ENCODE measurements around the gene BHLHE40. TPM values are rescaled to one million over a fixed set of nuclear protein-coding genes. Genes with fewer than 3 reads are reported as not detected.
A peak's percentile ranks its signal among the peaks of the same experiment; 100 is the strongest.

Gene BHLHE40
- total and polyA plus RNA-seq, 2 of the 13 experiments (the other 11 are each of a cell fraction or from before 2014, with no cell fraction given) = 1.8 to 51.0 TPM

DNA sequence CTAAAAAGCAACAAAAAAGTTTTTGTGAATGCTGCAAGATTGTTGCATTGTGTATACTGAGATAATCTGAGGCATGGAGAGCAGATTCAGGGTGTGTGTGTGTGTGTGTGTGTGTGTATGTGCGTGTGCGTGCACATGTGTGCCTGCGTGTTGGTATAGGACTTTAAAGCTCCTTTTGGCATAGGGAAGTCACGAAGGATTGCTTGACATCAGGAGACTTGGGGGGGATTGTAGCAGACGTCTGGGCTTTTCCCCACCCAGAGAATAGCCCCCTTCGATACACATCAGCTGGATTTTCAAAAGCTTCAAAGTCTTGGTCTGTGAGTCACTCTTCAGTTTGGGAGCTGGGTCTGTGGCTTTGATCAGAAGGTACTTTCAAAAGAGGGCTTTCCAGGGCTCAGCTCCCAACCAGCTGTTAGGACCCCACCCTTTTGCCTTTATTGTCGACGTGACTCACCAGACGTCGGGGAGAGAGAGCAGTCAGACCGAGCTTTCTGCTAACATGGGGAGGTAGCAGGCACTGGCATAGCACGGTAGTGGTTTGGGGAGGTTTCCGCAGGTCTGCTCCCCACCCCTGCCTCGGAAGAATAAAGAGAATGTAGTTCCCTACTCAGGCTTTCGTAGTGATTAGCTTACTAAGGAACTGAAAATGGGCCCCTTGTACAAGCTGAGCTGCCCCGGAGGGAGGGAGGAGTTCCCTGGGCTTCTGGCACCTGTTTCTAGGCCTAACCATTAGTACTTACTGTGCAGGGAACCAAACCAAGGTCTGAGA is 4.7 kb downstream of the BHLHE40 start (continued):
- TF ChIP-seq, protein P1, sequence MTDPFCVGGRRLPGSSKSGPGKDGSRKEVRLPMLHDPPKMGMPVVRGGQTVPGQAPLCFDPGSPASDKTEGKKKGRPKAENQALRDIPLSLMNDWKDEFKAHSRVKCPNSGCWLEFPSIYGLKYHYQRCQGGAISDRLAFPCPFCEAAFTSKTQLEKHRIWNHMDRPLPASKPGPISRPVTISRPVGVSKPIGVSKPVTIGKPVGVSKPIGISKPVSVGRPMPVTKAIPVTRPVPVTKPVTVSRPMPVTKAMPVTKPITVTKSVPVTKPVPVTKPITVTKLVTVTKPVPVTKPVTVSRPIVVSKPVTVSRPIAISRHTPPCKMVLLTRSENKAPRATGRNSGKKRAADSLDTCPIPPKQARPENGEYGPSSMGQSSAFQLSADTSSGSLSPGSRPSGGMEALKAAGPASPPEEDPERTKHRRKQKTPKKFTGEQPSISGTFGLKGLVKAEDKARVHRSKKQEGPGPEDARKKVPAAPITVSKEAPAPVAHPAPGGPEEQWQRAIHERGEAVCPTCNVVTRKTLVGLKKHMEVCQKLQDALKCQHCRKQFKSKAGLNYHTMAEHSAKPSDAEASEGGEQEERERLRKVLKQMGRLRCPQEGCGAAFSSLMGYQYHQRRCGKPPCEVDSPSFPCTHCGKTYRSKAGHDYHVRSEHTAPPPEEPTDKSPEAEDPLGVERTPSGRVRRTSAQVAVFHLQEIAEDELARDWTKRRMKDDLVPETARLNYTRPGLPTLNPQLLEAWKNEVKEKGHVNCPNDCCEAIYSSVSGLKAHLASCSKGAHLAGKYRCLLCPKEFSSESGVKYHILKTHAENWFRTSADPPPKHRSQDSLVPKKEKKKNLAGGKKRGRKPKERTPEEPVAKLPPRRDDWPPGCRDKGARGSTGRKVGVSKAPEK (CRISPR knock-in tag; IDR thresholded peaks at IDR 0.05; ENCODE audit: borderline replicate concordance) = no peak
- TF ChIP-seq, protein P2, sequence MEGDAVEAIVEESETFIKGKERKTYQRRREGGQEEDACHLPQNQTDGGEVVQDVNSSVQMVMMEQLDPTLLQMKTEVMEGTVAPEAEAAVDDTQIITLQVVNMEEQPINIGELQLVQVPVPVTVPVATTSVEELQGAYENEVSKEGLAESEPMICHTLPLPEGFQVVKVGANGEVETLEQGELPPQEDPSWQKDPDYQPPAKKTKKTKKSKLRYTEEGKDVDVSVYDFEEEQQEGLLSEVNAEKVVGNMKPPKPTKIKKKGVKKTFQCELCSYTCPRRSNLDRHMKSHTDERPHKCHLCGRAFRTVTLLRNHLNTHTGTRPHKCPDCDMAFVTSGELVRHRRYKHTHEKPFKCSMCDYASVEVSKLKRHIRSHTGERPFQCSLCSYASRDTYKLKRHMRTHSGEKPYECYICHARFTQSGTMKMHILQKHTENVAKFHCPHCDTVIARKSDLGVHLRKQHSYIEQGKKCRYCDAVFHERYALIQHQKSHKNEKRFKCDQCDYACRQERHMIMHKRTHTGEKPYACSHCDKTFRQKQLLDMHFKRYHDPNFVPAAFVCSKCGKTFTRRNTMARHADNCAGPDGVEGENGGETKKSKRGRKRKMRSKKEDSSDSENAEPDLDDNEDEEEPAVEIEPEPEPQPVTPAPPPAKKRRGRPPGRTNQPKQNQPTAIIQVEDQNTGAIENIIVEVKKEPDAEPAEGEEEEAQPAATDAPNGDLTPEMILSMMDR (CRISPR knock-in tag; IDR thresholded peaks at IDR 0.05) = no peak
- TF ChIP-seq ZNF329 (CRISPR knock-in tag; IDR thresholded peaks at IDR 0.05; ENCODE audit: low read depth) (no peak), ZNF652 (CRISPR knock-in tag; IDR thresholded peaks at IDR 0.05; ENCODE audit: borderline replicate concordance, low read depth) (no peak), HNF4G (IDR thresholded peaks at IDR 0.05; ENCODE audit: borderline replicate concordance, low read depth, low read length) (no peak), HNF4G (CRISPR knock-in tag; IDR thresholded peaks at IDR 0.05; ENCODE audit: borderline replicate concordance, low read depth) (no peak), RARA (CRISPR knock-in tag; IDR thresholded peaks at IDR 0.05) (no peak), WIZ (CRISPR knock-in tag; IDR thresholded peaks at IDR 0.05) (no peak), ZNF781 (CRISPR knock-in tag; IDR thresholded peaks at IDR 0.05; ENCODE audit: borderline replicate concordance, not compliant biosample characterization) (no peak), POLR2G (IDR thresholded peaks at IDR 0.05; ENCODE audit: low read depth, low read length) (peak; percentile 60), JUN (CRISPR knock-in tag; IDR thresholded peaks at IDR 0.05) (no peak), TSC22D2 (CRISPR knock-in tag; IDR thresholded peaks at IDR 0.05; ENCODE audit: borderline replicate concordance) (0 out of 2 replicates have a peak, but pooled peaks have one; percentile 33)
- TF ChIP-seq, protein P3, sequence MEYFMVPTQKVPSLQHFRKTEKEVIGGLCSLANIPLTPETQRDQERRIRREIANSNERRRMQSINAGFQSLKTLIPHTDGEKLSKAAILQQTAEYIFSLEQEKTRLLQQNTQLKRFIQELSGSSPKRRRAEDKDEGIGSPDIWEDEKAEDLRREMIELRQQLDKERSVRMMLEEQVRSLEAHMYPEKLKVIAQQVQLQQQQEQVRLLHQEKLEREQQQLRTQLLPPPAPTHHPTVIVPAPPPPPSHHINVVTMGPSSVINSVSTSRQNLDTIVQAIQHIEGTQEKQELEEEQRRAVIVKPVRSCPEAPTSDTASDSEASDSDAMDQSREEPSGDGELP (IDR thresholded peaks at IDR 0.05; ENCODE audit: borderline replicate concordance, low read depth) = peak; percentile 59; the same call in 1 of the 2 replicates
- TF ChIP-seq, protein P4, sequence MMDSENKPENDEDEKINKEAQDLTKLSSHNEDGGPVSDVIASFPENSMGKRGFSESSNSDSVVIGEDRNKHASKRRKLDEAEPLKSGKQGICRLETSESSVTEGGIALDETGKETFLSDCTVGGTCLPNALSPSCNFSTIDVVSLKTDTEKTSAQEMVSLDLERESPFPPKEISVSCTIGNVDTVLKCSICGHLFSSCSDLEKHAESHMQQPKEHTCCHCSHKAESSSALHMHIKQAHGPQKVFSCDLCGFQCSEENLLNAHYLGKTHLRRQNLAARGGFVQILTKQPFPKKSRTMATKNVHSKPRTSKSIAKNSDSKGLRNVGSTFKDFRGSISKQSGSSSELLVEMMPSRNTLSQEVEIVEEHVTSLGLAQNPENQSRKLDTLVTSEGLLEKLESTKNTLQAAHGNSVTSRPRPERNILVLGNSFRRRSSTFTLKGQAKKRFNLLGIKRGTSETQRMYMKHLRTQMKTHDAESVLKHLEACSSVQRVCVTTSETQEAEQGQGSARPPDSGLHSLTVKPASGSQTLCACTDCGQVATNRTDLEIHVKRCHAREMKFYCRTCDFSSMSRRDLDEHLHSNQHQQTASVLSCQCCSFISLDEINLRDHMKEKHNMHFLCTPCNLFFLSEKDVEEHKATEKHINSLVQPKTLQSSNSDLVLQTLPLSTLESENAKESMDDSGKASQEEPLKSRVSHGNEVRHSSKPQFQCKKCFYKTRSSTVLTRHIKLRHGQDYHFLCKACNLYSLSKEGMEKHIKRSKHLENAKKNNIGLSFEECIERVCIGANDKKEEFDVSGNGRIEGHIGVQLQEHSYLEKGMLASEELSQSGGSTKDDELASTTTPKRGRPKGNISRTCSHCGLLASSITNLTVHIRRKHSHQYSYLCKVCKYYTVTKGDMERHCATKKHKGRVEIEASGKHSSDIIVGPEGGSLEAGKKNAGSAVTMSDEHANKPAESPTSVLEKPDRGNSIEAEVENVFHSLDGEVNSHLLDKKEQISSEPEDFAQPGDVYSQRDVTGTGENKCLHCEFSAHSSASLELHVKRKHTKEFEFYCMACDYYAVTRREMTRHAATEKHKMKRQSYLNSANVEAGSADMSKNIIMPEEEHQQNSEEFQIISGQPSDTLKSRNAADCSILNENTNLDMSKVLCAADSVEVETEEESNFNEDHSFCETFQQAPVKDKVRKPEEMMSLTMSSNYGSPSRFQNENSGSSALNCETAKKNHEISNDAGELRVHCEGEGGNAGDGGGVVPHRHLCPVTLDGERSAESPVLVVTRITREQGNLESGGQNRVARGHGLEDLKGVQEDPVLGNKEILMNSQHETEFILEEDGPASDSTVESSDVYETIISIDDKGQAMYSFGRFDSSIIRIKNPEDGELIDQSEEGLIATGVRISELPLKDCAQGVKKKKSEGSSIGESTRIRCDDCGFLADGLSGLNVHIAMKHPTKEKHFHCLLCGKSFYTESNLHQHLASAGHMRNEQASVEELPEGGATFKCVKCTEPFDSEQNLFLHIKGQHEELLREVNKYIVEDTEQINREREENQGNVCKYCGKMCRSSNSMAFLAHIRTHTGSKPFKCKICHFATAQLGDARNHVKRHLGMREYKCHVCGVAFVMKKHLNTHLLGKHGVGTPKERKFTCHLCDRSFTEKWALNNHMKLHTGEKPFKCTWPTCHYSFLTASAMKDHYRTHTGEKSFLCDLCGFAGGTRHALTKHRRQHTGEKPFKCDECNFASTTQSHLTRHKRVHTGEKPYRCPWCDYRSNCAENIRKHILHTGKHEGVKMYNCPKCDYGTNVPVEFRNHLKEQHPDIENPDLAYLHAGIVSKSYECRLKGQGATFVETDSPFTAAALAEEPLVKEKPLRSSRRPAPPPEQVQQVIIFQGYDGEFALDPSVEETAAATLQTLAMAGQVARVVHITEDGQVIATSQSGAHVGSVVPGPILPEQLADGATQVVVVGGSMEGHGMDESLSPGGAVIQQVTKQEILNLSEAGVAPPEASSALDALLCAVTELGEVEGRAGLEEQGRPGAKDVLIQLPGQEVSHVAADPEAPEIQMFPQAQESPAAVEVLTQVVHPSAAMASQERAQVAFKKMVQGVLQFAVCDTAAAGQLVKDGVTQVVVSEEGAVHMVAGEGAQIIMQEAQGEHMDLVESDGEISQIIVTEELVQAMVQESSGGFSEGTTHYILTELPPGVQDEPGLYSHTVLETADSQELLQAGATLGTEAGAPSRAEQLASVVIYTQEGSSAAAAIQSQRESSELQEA (CRISPR knock-in tag; IDR thresholded peaks at IDR 0.05; ENCODE audit: not compliant biosample characterization) = no peak
